Dermis microvascular lymphatic vessel endothelial cell (primary cell): Measurements from ENCODE around the gene CTSW. TPM values are rescaled to one million over a fixed set of nuclear protein-coding genes. Genes with fewer than 3 reads are reported as not detected.

Experiments
- DNase-seq, 2 donors: peaks; one replicate each; pipeline versions ENCODE4 v3.0.0 to v3.0.0-alpha.2; 2010; ENCODE audit warnings: low read depth in 2 of 2
- total RNA-seq: library from RNA; depleted of rRNA; stranded (reverse); fragments of >200 nt; gene quantifications from 2 replicates; pipeline ENCODE4 v1.2.1, GENCODE V29; 2014

Gene CTSW
- total RNA-seq, 1 donor from 2014 or later = 0.13 TPM

DNA sequence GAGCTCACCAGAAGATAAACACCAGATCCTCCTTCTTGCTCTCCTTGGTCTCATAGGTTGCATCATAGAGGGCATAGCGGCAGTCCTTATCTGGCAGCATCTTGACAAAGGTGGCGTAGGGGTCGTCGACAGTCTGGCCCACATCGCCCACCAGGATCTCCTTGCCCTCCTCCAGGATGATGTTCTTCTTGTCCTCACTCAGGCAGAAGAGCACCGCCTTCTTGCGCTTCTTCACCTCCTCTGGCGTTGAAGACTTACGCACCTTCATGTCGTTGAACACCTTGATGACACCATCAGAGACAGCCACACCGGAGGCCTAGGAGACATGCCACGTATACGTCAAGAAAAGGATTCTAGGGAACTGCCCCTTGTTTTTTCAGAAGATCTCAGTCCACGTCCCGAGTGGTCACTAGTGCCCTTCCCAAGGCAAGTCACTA is 23.7 kb upstream of the CTSW start:
- no peak for DNase-seq

- peak in 1 of 2 donors; percentile 60 for DNase-seq
Measured at GRCh38 chr11:65856689-65857499, 22.7 kb upstream of the CTSW start.

DNA sequence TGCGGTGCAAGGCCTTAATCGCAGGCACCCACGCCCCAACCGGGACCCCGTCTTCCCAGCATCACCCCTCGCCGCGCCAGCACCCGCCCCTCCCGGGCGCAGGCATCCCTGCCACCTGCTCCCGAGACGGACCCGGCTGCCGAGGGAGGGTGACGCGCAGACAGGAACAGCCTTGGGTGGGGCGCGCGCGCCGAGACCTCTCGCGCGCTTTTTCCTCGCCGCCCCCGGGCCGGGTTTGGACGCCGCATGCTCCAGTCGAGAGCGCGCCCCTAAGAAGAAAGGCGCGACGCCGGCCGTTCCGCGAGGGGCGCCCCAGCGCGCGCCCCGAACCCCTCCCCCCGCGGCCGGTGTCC is 22.2 kb upstream of the CTSW start:
- peak in 1 of 2 donors; percentile 24 for DNase-seq

- DNase-seq = peak; percentile 93 to 99
Measured at GRCh38 chr11:65857853-65858680, 21.6 kb upstream of the CTSW start, which contains the start of gene CFL1. Gene CFL1, minus strand, starts transcription at chr11:65858180. Its CDS starts 81 bp downstream, at chr11:65858099.

DNA sequence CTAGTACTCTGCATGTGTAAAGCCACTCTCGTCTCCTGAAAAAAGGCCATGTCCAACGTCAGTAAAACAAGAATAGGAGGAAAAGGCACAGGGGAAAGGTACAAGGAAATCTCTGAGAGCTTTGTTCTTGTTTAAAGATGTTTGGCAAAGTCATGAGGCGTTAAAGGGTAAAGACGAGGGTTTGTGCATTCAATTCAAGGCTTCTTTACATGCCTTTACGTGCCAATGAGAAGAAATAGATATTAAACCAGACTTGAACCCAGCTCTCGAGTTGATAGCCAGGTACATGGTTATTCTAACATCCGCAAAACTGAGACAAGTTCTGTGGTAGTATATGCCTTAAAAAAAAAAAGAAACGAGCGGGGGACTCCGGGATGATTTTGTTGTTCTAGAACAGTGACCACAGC is 21.0 kb upstream of the CTSW start:
- DNase-seq = no peak

DNA sequence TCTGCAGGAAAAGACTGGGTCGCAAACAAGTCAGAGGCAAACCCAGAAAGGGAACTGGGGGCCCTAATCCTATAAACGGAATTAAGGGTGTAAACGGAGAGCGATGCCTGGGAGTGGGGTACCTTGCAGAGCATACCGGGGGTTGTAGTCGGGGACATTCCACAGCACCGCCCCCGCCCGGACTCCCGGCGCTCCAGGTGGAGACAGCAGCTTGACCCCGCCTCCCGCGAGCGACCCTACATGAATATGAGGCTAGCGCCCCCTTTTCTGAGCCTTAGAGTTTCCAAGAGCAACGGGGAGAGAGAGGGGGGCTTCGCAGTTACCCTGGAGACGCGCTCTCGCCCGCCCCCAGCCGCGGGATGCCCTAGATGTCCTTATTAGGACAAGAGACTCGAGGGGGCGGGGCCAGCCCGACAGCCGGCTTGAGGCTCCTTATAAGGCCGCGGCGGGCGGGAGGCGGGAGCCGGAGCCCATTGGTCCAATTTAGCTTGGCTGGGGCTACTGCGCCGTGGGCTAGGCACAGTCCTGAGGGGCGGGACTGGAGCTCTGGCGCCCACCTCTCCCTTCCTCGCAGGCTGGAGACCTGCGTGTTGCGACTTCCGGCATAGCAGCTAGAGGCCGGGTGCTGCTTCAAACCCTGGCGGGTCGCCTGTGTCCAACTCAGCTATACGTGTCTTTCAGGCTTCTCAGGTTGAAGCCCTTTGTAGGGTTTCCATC is 20.4 kb upstream of the CTSW start:
- DNase-seq = peak; percentile 90 to 99

DNA sequence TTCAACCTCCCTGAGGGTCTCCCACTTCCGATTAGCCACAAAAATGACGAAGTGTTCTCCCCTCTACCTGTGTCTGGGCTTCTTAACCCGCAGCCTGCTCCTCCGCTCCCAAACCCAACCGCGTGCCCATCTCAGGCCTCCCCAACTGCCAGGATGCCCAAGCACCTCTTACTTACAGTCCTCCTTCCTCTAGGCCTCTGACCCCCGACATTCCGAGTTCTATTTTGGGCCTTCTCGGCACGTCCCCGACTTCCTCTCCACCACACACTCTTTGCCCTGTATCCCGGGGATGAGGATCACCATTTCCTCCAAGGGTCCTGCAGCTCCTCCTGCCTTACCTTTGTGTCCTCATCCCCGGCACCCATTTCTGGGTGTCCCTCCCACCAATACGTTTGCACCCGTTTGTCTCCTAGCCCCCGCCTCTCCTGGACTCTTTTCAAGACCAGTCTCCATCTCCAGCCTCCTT is 19.8 kb upstream of the CTSW start:
- no peak for DNase-seq

DNA sequence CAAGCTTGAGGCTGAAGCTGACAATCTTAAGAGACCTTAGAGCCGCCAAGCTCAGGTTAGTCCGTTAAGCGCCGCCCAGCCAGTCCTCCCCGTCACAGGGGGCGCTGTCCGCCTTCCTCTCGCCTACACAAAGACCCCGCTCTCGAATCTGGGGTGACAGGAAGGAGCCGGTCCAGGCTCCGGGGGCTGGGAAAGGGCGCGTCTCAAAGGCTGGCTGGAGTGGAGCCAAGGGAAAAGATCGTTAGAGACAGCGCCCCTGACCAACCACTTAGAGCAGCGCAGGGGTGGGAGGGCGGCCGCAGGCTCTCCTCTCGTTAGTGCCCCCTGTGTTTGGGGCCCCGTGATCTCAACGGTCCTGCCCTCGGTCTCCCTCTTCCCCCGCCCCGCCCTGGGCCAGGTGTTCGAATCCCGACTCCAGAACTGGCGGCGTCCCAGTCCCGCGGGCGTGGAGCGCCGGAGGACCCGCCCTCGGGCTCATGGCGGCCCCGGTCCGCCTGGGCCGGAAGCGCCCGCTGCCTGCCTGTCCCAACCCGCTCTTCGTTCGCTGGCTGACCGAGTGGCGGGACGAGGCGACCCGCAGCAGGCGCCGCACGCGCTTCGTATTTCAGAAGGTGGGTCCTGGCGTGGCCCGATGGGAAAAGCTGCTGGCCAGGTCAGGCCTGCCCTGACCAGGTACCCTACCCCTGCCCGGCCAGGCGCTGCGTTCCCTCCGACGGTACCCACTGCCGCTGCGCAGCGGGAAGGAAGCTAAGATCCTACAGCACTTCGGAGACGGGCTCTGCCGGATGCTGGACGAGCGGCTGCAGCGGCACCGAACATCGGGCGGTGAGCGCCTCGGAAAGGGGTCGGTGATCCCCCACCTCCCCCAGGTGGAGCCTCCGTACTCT is 19.1 kb upstream of the CTSW start, which contains the start of gene MUS81:
TSS of gene MUS81 (plus strand) at position 156 of the 887 bp plus-strand sequence. CDS start at position 477, 321 bp downstream.
- DNase-seq = peak; percentile 91 to 98

DNA sequence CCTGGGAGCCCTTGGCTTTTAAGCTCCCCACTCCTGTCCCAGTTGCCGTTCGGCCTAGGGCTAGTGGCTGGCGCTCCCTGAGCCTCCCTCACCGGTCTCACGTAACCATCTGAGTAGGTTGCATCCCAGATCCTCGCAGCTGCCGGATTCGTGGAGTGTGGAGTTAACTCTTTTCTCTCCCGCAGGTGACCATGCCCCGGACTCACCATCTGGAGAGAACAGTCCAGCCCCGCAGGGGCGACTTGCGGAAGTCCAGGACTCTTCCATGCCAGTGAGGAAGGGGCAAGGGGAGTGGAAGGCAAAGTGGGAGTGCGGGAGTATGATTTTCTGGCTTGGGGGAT is 18.5 kb upstream of the CTSW start:
- DNase-seq = no peak

DNA sequence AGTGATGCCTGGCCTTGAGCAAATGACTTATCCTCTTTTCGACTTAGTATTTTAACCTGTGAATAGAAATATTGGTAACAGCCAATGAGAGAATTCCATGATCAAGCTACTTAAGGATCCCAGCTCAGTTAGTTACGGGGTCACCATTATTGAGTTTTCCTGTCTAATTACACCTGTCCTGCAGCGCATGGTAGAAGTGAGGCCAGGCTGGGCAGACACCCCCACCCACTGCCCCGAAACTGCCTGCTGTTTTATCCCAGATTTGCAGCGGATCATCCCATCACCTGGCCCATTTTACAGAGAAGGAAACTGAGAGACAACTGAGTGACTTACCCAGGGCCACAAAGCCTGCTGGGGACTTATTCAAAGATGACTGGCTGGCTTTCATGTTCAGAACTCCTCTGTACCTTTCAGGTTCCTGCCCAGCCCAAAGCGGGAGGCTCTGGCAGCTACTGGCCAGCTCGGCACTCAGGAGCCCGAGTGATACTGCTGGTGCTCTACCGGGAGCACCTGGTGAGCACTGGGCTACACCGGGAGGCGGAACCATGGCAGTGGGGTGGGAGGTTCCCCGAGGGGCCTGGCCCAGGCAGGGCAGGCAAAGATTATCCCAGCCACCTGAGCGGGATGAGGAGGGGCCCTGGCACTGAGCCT is 18.0 kb upstream of the CTSW start:
- no peak for DNase-seq

GRCh38 chr11:65862191-65862735 is 17.4 kb upstream of the CTSW start:
- DNase-seq = no peak

DNA sequence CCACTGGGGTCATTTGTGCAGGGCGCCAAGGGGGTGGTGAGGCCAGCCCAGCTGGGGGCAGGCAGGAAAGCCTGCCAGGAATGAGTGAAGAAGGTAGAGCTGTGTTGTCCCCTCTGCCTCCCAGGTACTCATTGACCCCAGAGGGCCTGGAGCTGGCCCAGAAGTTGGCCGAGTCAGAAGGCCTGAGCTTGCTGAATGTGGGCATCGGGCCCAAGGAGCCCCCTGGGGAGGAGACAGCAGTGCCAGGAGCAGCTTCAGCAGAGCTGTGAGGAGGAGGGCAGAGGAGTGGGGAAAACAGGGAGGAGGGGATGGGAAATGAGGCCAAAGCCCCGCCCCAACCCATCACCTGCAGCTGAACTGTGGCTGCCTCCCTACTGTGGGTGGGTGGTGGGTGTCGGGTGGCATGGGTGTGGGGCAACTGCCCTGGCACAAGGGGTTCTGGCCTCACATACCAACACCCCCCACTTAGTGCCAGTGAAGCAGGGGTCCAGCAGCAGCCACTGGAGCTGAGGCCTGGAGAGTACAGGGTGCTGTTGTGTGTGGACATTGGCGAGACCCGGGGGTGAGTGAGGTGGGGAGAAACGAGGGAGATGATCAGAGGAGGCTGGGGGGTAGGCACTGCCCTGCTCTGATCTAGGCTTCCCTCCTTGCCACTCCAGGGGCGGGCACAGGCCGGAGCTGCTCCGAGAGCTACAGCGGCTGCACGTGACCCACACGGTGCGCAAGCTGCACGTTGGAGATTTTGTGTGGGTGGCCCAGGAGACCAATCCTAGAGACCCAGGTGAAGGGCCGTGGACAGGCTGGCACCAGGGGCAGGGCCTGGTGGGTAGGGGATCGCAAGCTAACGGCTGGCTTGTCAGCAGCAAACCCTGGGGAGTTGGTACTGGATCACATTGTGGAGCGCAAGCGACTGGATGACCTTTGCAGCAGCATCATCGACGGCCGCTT is 16.4 kb upstream of the CTSW start:
- no peak for DNase-seq

- no peak for DNase-seq
Measured at GRCh38 chr11:65863889-65864705, 15.5 kb upstream of the CTSW start.

DNA sequence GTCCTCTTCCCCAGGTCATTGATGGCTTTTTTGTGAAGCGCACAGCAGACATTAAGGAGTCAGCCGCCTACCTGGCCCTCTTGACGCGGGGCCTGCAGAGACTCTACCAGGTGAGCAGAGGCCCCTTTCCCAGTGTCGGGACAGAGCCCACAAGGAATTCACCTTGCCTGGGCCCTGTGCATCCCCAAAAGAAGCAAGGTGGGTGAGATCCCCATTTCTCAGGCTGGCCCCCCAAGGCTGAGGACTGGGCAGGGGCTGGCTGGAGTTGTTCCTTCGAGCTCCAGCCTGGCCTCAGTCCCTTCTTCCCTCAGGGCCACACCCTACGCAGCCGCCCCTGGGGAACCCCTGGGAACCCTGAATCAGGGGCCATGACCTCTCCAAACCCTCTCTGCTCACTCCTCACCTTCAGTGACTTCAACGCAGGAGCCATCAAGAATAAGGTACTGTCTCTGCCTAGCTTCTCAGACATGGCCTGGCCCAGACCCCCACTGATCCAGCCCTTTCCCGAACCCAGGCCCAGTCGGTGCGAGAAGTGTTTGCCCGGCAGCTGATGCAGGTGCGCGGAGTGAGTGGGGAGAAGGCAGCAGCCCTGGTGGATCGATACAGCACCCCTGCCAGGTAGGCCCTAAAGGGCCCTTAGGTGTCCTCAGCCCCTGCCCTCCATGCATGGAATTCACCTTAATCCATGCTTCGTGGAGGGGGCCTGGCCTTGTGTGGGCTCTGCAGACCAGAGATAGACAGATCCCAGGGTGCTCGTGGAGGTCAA is 14.7 kb upstream of the CTSW start:
- no peak for DNase-seq

- no peak for DNase-seq
Measured at GRCh38 chr11:65865550-65866172, 14.0 kb upstream of the CTSW start.

DNA sequence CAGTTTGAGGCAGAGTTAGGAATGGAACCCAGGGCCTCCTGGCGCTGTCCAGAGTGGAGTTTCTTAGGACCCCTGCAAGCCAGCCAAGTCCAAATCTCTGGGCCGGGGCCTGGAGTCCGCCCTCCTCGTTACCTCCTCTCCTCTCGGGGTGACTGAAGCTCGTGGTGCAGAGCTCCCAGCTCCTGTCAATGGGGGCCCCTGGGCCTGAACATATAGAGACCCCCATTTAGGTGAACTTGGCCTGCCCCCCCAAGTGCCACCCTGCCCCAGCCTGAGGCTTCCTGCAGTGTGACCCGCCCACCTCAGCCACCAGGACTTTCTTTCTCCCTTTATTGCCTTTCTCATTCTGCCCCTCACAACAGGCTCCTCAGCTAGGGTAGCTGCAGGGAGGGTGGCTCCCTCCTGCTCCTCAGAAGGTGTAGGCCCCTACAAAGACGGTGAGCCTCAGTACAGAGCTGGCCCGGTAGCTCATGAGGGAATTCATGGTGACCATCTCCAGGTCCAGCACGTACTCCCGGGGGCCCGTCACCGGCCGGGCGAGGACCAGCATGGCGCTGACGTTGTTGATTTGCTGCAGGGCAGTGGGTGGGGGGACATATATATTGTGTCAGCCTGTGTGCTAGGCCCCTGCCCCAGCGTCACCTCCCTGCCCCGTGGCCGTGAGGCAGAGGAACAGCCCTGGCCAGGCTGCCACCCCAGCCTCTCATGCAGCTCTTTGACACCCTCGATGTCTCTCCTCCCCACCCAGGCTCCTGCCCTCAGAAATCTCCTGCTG is 12.9 kb upstream of the CTSW start:
- no peak for DNase-seq
